ENCODE results near the gene AP2A2. TPM values are rescaled to one million over a fixed set of nuclear protein-coding genes. Genes with fewer than 3 reads are reported as not detected.

The AP2A2 gene
- total RNA-seq, 3 donors from 2014 or later, result 44.6 to 112 (median 54.7) TPM

GRCh38 chr11:1008803-1009145, 83.1 kb downstream of the AP2A2 start:
- TF ChIP-seq CTCF (IDR thresholded peaks at IDR 0.05) (no peak), POLR2A (IDR thresholded peaks at IDR 0.05) (no peak), POLR2AphosphoS5 (IDR thresholded peaks at IDR 0.05) (no peak)
- intact Hi-C loops (cut with DNase I; ENCODE audit: low total_unique reads), result no loop called here
- peaks cover 9% of the 10 kb centered on the region for H3K36me3 ChIP-seq

GRCh38 chr11:1009371-1009770, 83.7 kb downstream of the AP2A2 start:
- Histone ChIP-seq H3K36me3 (peaks cover 9% of the 10 kb centered on the region), H3K4me1 (no peaks in the 10 kb centered on the region), H3K9me3 (no peaks in the 10 kb centered on the region), H3K27ac (no peak overlapping the region), H3K27me3 (no peaks in the 10 kb centered on the region), H3K4me3 (no peak overlapping the region)
- intact Hi-C loops (cut with DNase I; ENCODE audit: low total_unique reads), result no loop called here
- TF ChIP-seq CTCF (IDR thresholded peaks at IDR 0.05) (no peak), POLR2AphosphoS5 (IDR thresholded peaks at IDR 0.05) (no peak), POLR2A (IDR thresholded peaks at IDR 0.05) (no peak)
- DNase-seq (ENCODE audit: low spot score in 2 of 2), result no peak

More at GRCh38 chr11:1008803-1009145, 83.1 kb downstream of the AP2A2 start:
- Histone ChIP-seq H3K27me3 (no peaks in the 10 kb centered on the region), H3K4me1 (no peaks in the 10 kb centered on the region), H3K4me3 (no peak overlapping the region), H3K27ac (no peak overlapping the region), H3K9me3 (no peaks in the 10 kb centered on the region)
- DNase-seq (ENCODE audit: low spot score in 2 of 2), result no peak

GRCh38 chr11:1009991-1010390, 84.3 kb downstream of the AP2A2 start:
- TF ChIP-seq CTCF (IDR thresholded peaks at IDR 0.05) (no peak), POLR2AphosphoS5 (IDR thresholded peaks at IDR 0.05) (no peak), POLR2A (IDR thresholded peaks at IDR 0.05) (no peak)
- Histone ChIP-seq H3K27ac (no peak overlapping the region), H3K4me3 (no peak overlapping the region), H3K4me1 (no peaks in the 10 kb centered on the region), H3K9me3 (no peaks in the 10 kb centered on the region), H3K36me3 (peaks cover 9% of the 10 kb centered on the region), H3K27me3 (no peaks in the 10 kb centered on the region)
- intact Hi-C loops (cut with DNase I; ENCODE audit: low total_unique reads), result no loop called here
- no peak for DNase-seq (ENCODE audit: low spot score in 2 of 2)

- no peak for DNase-seq (ENCODE audit: low spot score in 2 of 2)
- TF ChIP-seq POLR2A (IDR thresholded peaks at IDR 0.05) (no peak), CTCF (IDR thresholded peaks at IDR 0.05) (no peak), POLR2AphosphoS5 (IDR thresholded peaks at IDR 0.05) (no peak)
Measured at GRCh38 chr11:1010551-1011319, 85.1 kb downstream of the AP2A2 start.

GRCh38 chr11:1011320-1011698, 85.6 kb downstream of the AP2A2 start:
- Histone ChIP-seq H3K36me3 (peaks cover 9% of the 10 kb centered on the region), H3K4me1 (no peaks in the 10 kb centered on the region), H3K27ac (no peak overlapping the region), H3K27me3 (no peaks in the 10 kb centered on the region), H3K9me3 (no peaks in the 10 kb centered on the region), H3K4me3 (no peak overlapping the region)
- DNase-seq (ENCODE audit: low spot score in 2 of 2), result no peak
- TF ChIP-seq POLR2A (IDR thresholded peaks at IDR 0.05) (no peak), POLR2AphosphoS5 (IDR thresholded peaks at IDR 0.05) (no peak), CTCF (IDR thresholded peaks at IDR 0.05) (no peak)
- intact Hi-C loops (cut with DNase I; ENCODE audit: low total_unique reads), result no loop called here

More at GRCh38 chr11:1010551-1011319, 85.1 kb downstream of the AP2A2 start:
- Histone ChIP-seq H3K27me3 (no peaks in the 10 kb centered on the region), H3K4me1 (no peaks in the 10 kb centered on the region), H3K36me3 (peaks cover 9% of the 10 kb centered on the region), H3K9me3 (no peaks in the 10 kb centered on the region), H3K4me3 (no peak overlapping the region), H3K27ac (no peak overlapping the region)
- intact Hi-C loops (cut with DNase I; ENCODE audit: low total_unique reads), result no loop called here

Data from breast epithelium (tissue), 4 donors.